Activated CD8-positive, alpha-beta T cell treated with anti-CD3 and anti-CD28 coated beads, Interleukin-2, amount 10 ng/mL, durations not matched to agents 7 days and 5 days (primary cell): ENCODE measurements around the gene CHST15. TPM values are rescaled to one million over a fixed set of nuclear protein-coding genes. Genes with fewer than 3 reads are reported as not detected.

Source experiments
- ATAC-seq: fragments of 150-1000 bp; cut with Tn5 transposase; one replicate; pipeline ENCODE4 v1.10.0; 2021; ENCODE audit warnings: moderate library complexity
- CTCF ChIA-PET: fragments of 350-600 bp; sonication (Branson Sonifier 250); formaldehyde crosslinking; loops from one replicate; lab custom pipeline; 2021; ENCODE audit warnings: antibody characterized with exemption; lab: Charles Lee
- POLR2A ChIA-PET: fragments of 350-600 bp; sonication (Branson Sonifier 250); formaldehyde crosslinking; loops from one replicate; lab custom pipeline; 2021; ENCODE audit warnings: antibody characterized with exemption; lab: Charles Lee
- DNase-seq: peaks from one replicate; pipeline ENCODE4 v3.0.0-alpha.2; 2020
- H3K27ac Mint-ChIP-seq: one replicate; pipeline ENCODE4 v1.8.0; 2021; ENCODE audit warnings: mild to moderate bottlenecking, mixed read lengths
- H3K27me3 Mint-ChIP-seq: one replicate; pipeline ENCODE4 v1.8.0; 2021; ENCODE audit warnings: low read depth, mixed read lengths
- H3K36me3 Mint-ChIP-seq: one replicate; pipeline ENCODE4 v1.8.0; 2021; ENCODE audit warnings: low read depth, mixed read lengths
- H3K4me1 Mint-ChIP-seq: one replicate; pipeline ENCODE4 v1.8.0; 2021; ENCODE audit warnings: low read depth, mixed read lengths
- H3K4me3 Mint-ChIP-seq: one replicate; pipeline ENCODE4 v1.8.0; 2021; ENCODE audit warnings: mild to moderate bottlenecking, mixed read lengths
- H3K9me3 Mint-ChIP-seq: one replicate; pipeline ENCODE4 v1.8.0; 2022; ENCODE audit warnings: mixed read lengths; ENCODE audit not compliant: insufficient read depth
- total RNA-seq, 2 experiments: library from RNA; stranded (reverse); gene quantifications; one replicate each; pipeline ENCODE4 v1.2.3, GENCODE V29; 2021

The CHST15 gene
- total RNA-seq, 2 experiments from 2014 or later = not detected

- no peak overlapping the region for H3K27ac Mint-ChIP-seq
Measured at GRCh38 chr10:124033887-124034218, 59.5 kb downstream of the CHST15 start.

GRCh38 chr10:124032971-124033886 is 60.2 kb downstream of the CHST15 start:
- Mint-ChIP-seq H3K4me1 (peaks cover 18% of the 10 kb centered on the region), H3K9me3 (no peaks in the 10 kb centered on the region), H3K27me3 (peaks cover 3% of the 10 kb centered on the region), H3K36me3 (no peaks in the 10 kb centered on the region), H3K4me3 (no peak overlapping the region), H3K27ac (no peak overlapping the region)
- ATAC-seq = no peak
- POLR2A ChIA-PET = no interaction called here
- CTCF ChIA-PET = no interaction called here
- no peak for DNase-seq

More at GRCh38 chr10:124033887-124034218, 59.5 kb downstream of the CHST15 start:
- H3K4me1 Mint-ChIP-seq = peaks cover 18% of the 10 kb centered on the region
- ChIA-PET CTCF (no interaction called here), POLR2A (no interaction called here)
- no peak for ATAC-seq
- H3K4me3 Mint-ChIP-seq = no peak overlapping the region
- no peak for DNase-seq
- no peaks in the 10 kb centered on the region for H3K9me3 Mint-ChIP-seq
- H3K36me3 Mint-ChIP-seq = no peaks in the 10 kb centered on the region
- peaks cover 3% of the 10 kb centered on the region for H3K27me3 Mint-ChIP-seq

- ChIA-PET CTCF (no interaction called here), POLR2A (no interaction called here)
- peaks cover 3% of the 10 kb centered on the region for H3K27me3 Mint-ChIP-seq
- H3K4me1 Mint-ChIP-seq = peaks cover 18% of the 10 kb centered on the region
- H3K36me3 Mint-ChIP-seq = no peaks in the 10 kb centered on the region
- DNase-seq (no peak), ATAC-seq (no peak)
- no peak overlapping the region for H3K27ac Mint-ChIP-seq
- no peaks in the 10 kb centered on the region for H3K9me3 Mint-ChIP-seq
- H3K4me3 Mint-ChIP-seq = no peak overlapping the region
Measured at GRCh38 chr10:124032087-124032935, 61.1 kb downstream of the CHST15 start.

- DNase-seq (no peak), ATAC-seq (no peak)
- no peak overlapping the region for H3K27ac Mint-ChIP-seq
- no peaks in the 10 kb centered on the region for H3K9me3 Mint-ChIP-seq
- no peak overlapping the region for H3K4me3 Mint-ChIP-seq
- POLR2A ChIA-PET = interaction anchor here (1.4 kb wide), 1 partner anchor 9 kb away, joined by 3 read pairs; no protein-coding TSS in a partner anchor
- H3K27me3 Mint-ChIP-seq = peaks cover 3% of the 10 kb centered on the region
- CTCF ChIA-PET = interaction anchor here (0.7 to 2.9 kb wide), 2 partner anchors 36 to 358 kb away, joined by 3 to 7 read pairs; no protein-coding TSS in a partner anchor
- H3K36me3 Mint-ChIP-seq = no peaks in the 10 kb centered on the region
- H3K4me1 Mint-ChIP-seq = peaks cover 11% of the 10 kb centered on the region
Measured at GRCh38 chr10:124030492-124031110, 62.8 kb downstream of the CHST15 start.

GRCh38 chr10:124030061-124030460 is 63.3 kb downstream of the CHST15 start:
- ATAC-seq (no peak), DNase-seq (no peak)
- POLR2A ChIA-PET = interaction anchor here (1.4 kb wide), 1 partner anchor 9 kb away, joined by 3 read pairs; no protein-coding TSS in a partner anchor
- CTCF ChIA-PET = interaction anchor here (2.9 kb wide), 1 partner anchor 359 kb away, joined by 7 read pairs; no protein-coding TSS in a partner anchor
- no peaks in the 10 kb centered on the region for H3K9me3 Mint-ChIP-seq
- peaks cover 3% of the 10 kb centered on the region for H3K27me3 Mint-ChIP-seq
- peaks cover 11% of the 10 kb centered on the region for H3K4me1 Mint-ChIP-seq
- no peak overlapping the region for H3K4me3 Mint-ChIP-seq
- H3K36me3 Mint-ChIP-seq = no peaks in the 10 kb centered on the region
- H3K27ac Mint-ChIP-seq = no peak overlapping the region

GRCh38 chr10:124029559-124029958 is 63.8 kb downstream of the CHST15 start:
- peaks cover 3% of the 10 kb centered on the region for H3K27me3 Mint-ChIP-seq
- peaks cover 16% of the 10 kb centered on the region for H3K4me1 Mint-ChIP-seq
- H3K27ac Mint-ChIP-seq = no peak overlapping the region
- ChIA-PET CTCF (interaction anchor here (2.9 kb wide), 1 partner anchor 359 kb away, joined by 7 read pairs; no protein-coding TSS in a partner anchor), POLR2A (interaction anchor here (1.4 kb wide), 1 partner anchor 10 kb away, joined by 3 read pairs; no protein-coding TSS in a partner anchor)
- ATAC-seq (no peak), DNase-seq (no peak)
- no peaks in the 10 kb centered on the region for H3K36me3 Mint-ChIP-seq
- no peaks in the 10 kb centered on the region for H3K9me3 Mint-ChIP-seq
- H3K4me3 Mint-ChIP-seq = no peak overlapping the region

- Mint-ChIP-seq H3K36me3 (no peaks in the 10 kb centered on the region), H3K27me3 (peaks cover 5% of the 10 kb centered on the region), H3K4me1 (peaks cover 16% of the 10 kb centered on the region), H3K9me3 (no peaks in the 10 kb centered on the region), H3K4me3 (no peak overlapping the region), H3K27ac (no peak overlapping the region)
- no peak for ATAC-seq
- ChIA-PET POLR2A (no interaction called here), CTCF (interaction anchor here (1.2 to 2.9 kb wide), 2 partner anchors 34 to 360 kb away, joined by 3 to 7 read pairs; no protein-coding TSS in a partner anchor)
- no peak for DNase-seq
Measured at GRCh38 chr10:124028700-124029480, 64.5 kb downstream of the CHST15 start.

GRCh38 chr10:124027651-124028050 is 65.7 kb downstream of the CHST15 start:
- POLR2A ChIA-PET = no interaction called here
- no peak overlapping the region for H3K4me3 Mint-ChIP-seq
- ATAC-seq = no peak

GRCh38 chr10:124027031-124027611 is 66.3 kb downstream of the CHST15 start:
- H3K27ac Mint-ChIP-seq = no peak overlapping the region
- H3K4me3 Mint-ChIP-seq = no peak overlapping the region
- H3K9me3 Mint-ChIP-seq = no peaks in the 10 kb centered on the region
- H3K36me3 Mint-ChIP-seq = no peaks in the 10 kb centered on the region
- DNase-seq (no peak), ATAC-seq (no peak)
- ChIA-PET POLR2A (no interaction called here), CTCF (interaction anchor here (1.1 kb wide), 1 partner anchor 31 kb away, joined by 3 read pairs; no protein-coding TSS in a partner anchor)
- peaks cover 11% of the 10 kb centered on the region for H3K4me1 Mint-ChIP-seq
- H3K27me3 Mint-ChIP-seq = peaks cover 5% of the 10 kb centered on the region

More at GRCh38 chr10:124027651-124028050, 65.7 kb downstream of the CHST15 start:
- Mint-ChIP-seq H3K9me3 (no peaks in the 10 kb centered on the region), H3K27ac (no peak overlapping the region), H3K36me3 (no peaks in the 10 kb centered on the region), H3K27me3 (peaks cover 5% of the 10 kb centered on the region), H3K4me1 (peaks cover 11% of the 10 kb centered on the region)
- DNase-seq = no peak
- CTCF ChIA-PET = interaction anchor here (1.2 kb wide), 1 partner anchor 33 kb away, joined by 3 read pairs; no protein-coding TSS in a partner anchor

GRCh38 chr10:124026589-124026939 is 66.8 kb downstream of the CHST15 start:
- no peak for ATAC-seq
- ChIA-PET POLR2A (no interaction called here), CTCF (interaction anchor here (0.6 to 1.1 kb wide), 2 partner anchors 31 to 119 kb away, joined by 3 read pairs; no protein-coding TSS in a partner anchor)
- peaks cover 11% of the 10 kb centered on the region for H3K4me1 Mint-ChIP-seq
- H3K4me3 Mint-ChIP-seq = no peak overlapping the region
- no peak overlapping the region for H3K27ac Mint-ChIP-seq
- peaks cover 5% of the 10 kb centered on the region for H3K27me3 Mint-ChIP-seq
- no peaks in the 10 kb centered on the region for H3K36me3 Mint-ChIP-seq
- DNase-seq = no peak
- H3K9me3 Mint-ChIP-seq = no peaks in the 10 kb centered on the region
